NCI-H128 (cell line): ENCODE measurements around the gene DNAJA1.
"Not testable (repeated sequence)": the region's sequence is repeated elsewhere in the genome, so short reads cannot be mapped to it uniquely, and the experiment has no call there.

Experiments used
- DNase-seq: peaks from one replicate; lab custom pipeline; 2025; ENCODE audit not compliant: unreplicated experiment; lab: John Stamatoyannopoulos, UW

The DNAJA1 gene

DNA sequence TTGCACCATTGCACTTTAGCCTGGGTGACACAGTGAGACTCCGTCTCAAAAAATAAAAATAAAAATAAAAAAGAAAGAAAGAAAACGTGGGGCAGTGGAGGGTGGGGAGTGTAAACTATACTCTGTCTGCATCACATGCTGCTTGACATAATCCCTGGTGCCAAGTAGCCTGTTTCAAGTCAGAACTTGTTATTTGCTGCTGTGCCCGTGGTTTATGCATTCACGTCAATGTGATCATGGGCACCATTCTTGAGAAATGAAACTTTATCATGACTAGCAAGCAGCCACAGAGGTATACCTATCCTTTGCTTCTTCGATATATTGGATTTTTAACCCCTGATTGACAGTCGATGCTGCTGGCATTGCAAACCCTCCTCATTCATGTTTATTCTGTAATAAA, 55.5 kb downstream of the DNAJA1 start:
- no peak for DNase-seq

GRCh38 chr9:33081128-33081851, 56.2 kb downstream of the DNAJA1 start:
- DNase-seq, result peak; percentile 54

DNA sequence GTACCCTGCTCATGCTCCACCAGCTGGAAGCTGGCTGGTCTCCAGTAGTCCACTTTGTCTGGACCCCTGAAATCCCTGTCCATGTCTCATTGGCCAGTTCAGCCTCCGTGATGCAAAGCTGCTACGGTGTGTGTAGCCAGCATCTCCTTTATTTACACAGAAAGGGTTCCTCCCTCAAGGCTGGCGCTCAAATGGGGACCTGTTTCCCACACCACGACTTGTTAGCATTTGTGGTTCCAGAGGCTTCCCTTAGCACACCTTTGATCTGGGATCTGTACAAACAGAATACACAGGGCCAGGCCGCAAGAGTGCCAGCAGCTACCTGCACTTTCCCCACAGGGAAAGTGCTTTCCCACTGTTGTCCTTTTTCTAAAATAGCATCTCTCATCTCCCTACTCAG, 57.1 kb downstream of the DNAJA1 start:
- no peak for DNase-seq

- DNase-seq, result no peak
Observed at GRCh38 chr9:33082538-33083326, 57.7 kb downstream of the DNAJA1 start.

- not testable (repeated sequence) for DNase-seq
Observed at GRCh38 chr9:33085672-33086071, 60.6 kb downstream of the DNAJA1 start.
